HL-60 (cell line): ENCODE results near the gene RANBP3.

Experiments
- CTCF ChIP-seq: IDR thresholded peaks from one replicate; pipeline ENCODE4 v1.5.1; 2011; ENCODE audit warnings: low read length, control low read depth, inconsistent platforms; ENCODE audit not compliant: insufficient read depth
- GABPA ChIP-seq: IDR thresholded peaks from 2 replicates; pipeline ENCODE4 v1.6.1; 2012; ENCODE audit warnings: low read depth
- REST ChIP-seq: IDR thresholded peaks from 2 replicates; pipeline ENCODE4 v1.6.1; 2012; ENCODE audit warnings: low read depth; ENCODE audit not compliant: insufficient replicate concordance
- SPI1 ChIP-seq: IDR thresholded peaks from 2 replicates; pipeline ENCODE4 v1.6.1; 2012; ENCODE audit warnings: low read depth, mild to moderate bottlenecking, borderline replicate concordance

GRCh38 chr19:6007866-6008265, 29.9 kb upstream of the RANBP3 start:
- no peak for TF ChIP-seq CTCF
- no peak for TF ChIP-seq SPI1
- TF ChIP-seq REST: no peak
- no peak for TF ChIP-seq GABPA
